Gastrocnemius medialis (tissue), 4 donors: Measurements from ENCODE around the gene RBKS. TPM values are rescaled to one million over a fixed set of nuclear protein-coding genes. Genes with fewer than 3 reads are reported as not detected.

ENCODE experiments used
- ATAC-seq, 2 donors: fragments of 150-250 bp; one replicate each; pipeline ENCODE4 v1.9.1; 2016
- DNase-seq, 2 donors: peaks; one replicate each; pipeline ENCODE4 v3.0.0-alpha.2; 2019
- H3K27ac ChIP-seq, 4 donors: fragments of 200-600 bp; sonication (generic); 1 replicate in 1 of 4; 2 replicates in 3 of 4; pipeline ENCODE4 v1.5.1; 2016 to 2018; ENCODE audit warnings: mild to moderate bottlenecking in 2 of 4, moderate library complexity in 1 of 4
- H3K27me3 ChIP-seq, 3 donors: fragments of 200-600 bp; sonication (generic) in 2 of 3; 1 replicate in 1 of 3; 2 replicates in 2 of 3; pipeline versions ENCODE4 v1.5.1 to v1.6.0; 2016 to 2019; ENCODE audit warnings: mild to moderate bottlenecking in 1 of 3, moderate library complexity in 1 of 3
- H3K36me3 ChIP-seq, 2 donors: fragments of 200-600 bp; sonication (generic) in 1 of 2; one replicate each; pipeline ENCODE4 v1.5.1; 2017 to 2018
- H3K4me1 ChIP-seq, 2 donors: fragments of 200-600 bp; sonication (generic) in 1 of 2; one replicate each; pipeline ENCODE4 v1.5.1; 2016 to 2017; ENCODE audit warnings: mild to moderate bottlenecking in 2 of 2
- H3K4me3 ChIP-seq, 4 donors: fragments of 200-600 bp; sonication (generic) in 3 of 4; 1 replicate in 1 of 4; 2 replicates in 3 of 4; pipeline ENCODE4 v1.5.1; 2016 to 2019; ENCODE audit warnings: mild to moderate bottlenecking in 2 of 4
- H3K9me3 ChIP-seq, 3 donors: fragments of 200-600 bp; sonication (generic) in 2 of 3; 1 replicate in 1 of 3; 2 replicates in 2 of 3; pipeline ENCODE4 v1.5.1; 2016 to 2019
- CTCF ChIP-seq, 5 experiments: fragments of 450-650 bp in 3 of 5; fragments of 200-600 bp in 2 of 5; sonication (generic) in 2 of 5; IDR thresholded peaks in 4 of 5; conservative IDR thresholded peaks in 1 of 5; 1 replicate in 4 of 5; 2 replicates in 1 of 5; pipeline ENCODE4 v1.5.1; 2016 to 2019; ENCODE audit warnings: antibody characterized with exemption in 5 of 5, mild to moderate bottlenecking in 3 of 5, moderate library complexity in 3 of 5
- POLR2A ChIP-seq, 2 donors: fragments of 450-650 bp; IDR thresholded peaks; one replicate each; pipeline ENCODE4 v1.6.1; 2017; ENCODE audit warnings: antibody characterized with exemption in 2 of 2, mild to moderate bottlenecking in 2 of 2, moderate library complexity in 2 of 2
- in situ Hi-C, 4 donors: fragments of 200-750 bp; cut with MboI; loops; one replicate each; pipeline versions ENCODE4 v1.15.0 to v1.8.0; 2017; ENCODE audit warnings: low sequenced_read_pairs in 4 of 4
- intact Hi-C: fragments of 100-400 bp; cut with DNase I; formaldehyde crosslinking; loops from one replicate; pipeline ENCODE4 v1.15.1; 2023; ENCODE audit warnings: low total_unique reads
- total RNA-seq, 4 donors: library from RNA; depleted of rRNA; stranded (reverse); fragments of >200 nt; gene quantifications; one replicate each; pipeline versions ENCODE4 v1.1.0 to v1.2.3, GENCODE V29; 2016

RBKS gene
- total RNA-seq, 4 donors from 2014 or later = 0.41 to 5.4 (median 3.0) TPM

DNA sequence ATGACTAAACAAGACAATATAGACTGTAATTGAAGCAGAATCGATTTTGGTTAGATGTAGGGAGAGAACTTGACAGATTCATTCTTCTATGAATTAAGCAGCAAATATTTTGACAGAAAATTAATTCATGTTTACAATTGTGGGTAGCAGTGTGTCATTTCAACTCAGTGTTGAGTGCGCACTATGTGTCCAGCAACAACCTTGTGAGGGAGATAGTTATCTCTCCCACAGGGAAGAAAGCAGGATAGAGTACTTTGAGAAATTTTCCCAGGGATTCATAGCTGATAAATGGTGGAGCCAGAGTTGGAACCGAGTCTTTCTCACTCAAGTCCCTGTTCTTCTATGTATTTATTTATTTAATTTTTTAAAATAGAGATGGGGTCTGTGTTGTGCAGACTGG is 113.5 kb downstream of the RBKS start:
- in situ Hi-C loops (no loop called here), intact Hi-C loops (loop anchor here (10.0 kb wide), 1 partner anchor 618 kb away; the partner anchor contains the start of gene FOSL2)
- no peaks in the 10 kb centered on the region for H3K27me3 ChIP-seq
- DNase-seq (no peak), ATAC-seq (no peak)
- peaks cover 68 to 87% of the 10 kb centered on the region in 2 donors for H3K4me1 ChIP-seq
- H3K9me3 ChIP-seq = no peaks in the 10 kb centered on the region
- H3K27ac ChIP-seq = peak overlapping the region; percentile 87 to 99 (median 92)
- peaks cover 0 to 23% of the 10 kb centered on the region in 2 donors for H3K36me3 ChIP-seq
- H3K4me3 ChIP-seq = no peak overlapping the region
- TF ChIP-seq CTCF (IDR thresholded peaks at IDR 0.05 in 4 of 5, conservative IDR thresholded peaks at IDR 0.05 in 1 of 5) = no peak
- no peak for TF ChIP-seq POLR2A (IDR thresholded peaks at IDR 0.05)

DNA sequence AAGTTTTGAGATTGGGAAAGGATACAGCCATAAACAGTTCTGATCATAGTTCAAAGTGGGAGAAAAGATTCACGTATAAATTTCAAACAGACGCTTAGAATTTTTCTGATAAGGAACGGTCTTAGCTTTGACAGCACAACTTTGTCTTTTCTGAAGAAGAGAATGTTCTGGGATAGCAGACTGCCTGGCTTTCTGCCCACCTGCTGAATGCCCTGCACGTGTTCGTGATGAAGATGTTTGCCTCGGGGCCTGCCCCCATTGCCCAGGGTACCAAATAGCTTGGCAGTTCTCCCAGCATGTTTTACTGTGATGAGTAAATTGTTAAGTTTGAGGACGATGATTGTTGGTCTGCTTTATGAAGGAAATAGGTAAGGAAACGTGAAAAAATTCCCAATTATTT is 114.1 kb downstream of the RBKS start:
- DNase-seq (peak; percentile 64 to 76), ATAC-seq (peak in 1 of 2 donors; percentile 36)
- in situ Hi-C loops (no loop called here), intact Hi-C loops (loop anchor here (10.0 kb wide), 1 partner anchor 619 kb away; the partner anchor contains the start of gene FOSL2)
- H3K4me1 ChIP-seq = peaks cover 64 to 83% of the 10 kb centered on the region in 2 donors
- no peaks in the 10 kb centered on the region for H3K9me3 ChIP-seq
- TF ChIP-seq CTCF (IDR thresholded peaks at IDR 0.05 in 4 of 5, conservative IDR thresholded peaks at IDR 0.05 in 1 of 5) (no peak), POLR2A (IDR thresholded peaks at IDR 0.05) (no peak)
- H3K27me3 ChIP-seq = no peaks in the 10 kb centered on the region
- H3K36me3 ChIP-seq = peaks cover 0 to 23% of the 10 kb centered on the region in 2 donors
- peak overlapping the region; percentile 87 to 99 (median 92) for H3K27ac ChIP-seq
- H3K4me3 ChIP-seq = no peak overlapping the region

DNA sequence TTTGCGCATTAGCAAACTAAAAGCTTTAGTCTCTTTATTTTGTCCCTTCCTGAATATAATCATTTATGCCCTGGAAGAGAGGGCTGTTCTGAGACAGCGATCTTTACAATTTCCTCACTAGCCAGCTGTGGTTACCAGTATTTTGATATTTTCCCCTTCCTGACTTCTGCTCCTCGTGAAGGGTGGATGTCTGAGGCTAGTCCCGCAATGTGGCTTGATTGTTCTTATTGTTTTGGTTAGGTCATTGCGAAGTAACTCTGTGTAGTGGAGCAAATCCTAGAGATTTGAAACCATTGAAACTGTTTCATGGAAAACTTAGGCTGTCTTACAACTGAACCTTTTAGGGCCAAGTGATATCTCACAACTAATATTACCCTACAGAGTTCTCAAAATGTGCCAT is 116.2 kb downstream of the RBKS start:
- in situ Hi-C loops = no loop called here
- Histone ChIP-seq H3K36me3 (peaks cover 0 to 14% of the 10 kb centered on the region in 2 donors), H3K4me3 (peak overlapping the region in 2 of 4 donors; percentile 66 to 89)

DNA sequence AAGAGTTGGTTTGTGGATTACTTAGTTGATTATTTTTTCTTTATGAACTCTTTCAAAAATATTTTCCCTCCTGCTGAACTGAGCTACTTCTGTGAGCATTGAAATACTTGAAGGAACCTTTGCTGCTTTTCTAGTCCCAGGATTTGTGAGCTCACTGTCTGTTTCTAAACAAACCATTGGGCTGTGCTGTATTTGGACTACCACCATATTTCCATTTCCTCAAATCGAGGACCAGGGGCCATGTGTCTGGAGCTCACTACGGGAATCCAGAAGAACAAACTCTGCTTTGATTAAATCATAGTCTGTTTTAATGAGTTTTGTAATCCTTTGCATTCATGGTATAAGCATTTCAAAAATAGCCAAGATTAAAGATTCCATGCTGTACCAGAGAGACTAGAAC is 117.4 kb downstream of the RBKS start:
- H3K27ac ChIP-seq = peak overlapping the region; percentile 87 to 99 (median 92)
- intact Hi-C loops = loop anchor here (5.0 to 10.0 kb wide), 2 partner anchors 51 to 622 kb away; partner anchors contain the start of gene FOSL2
- TF ChIP-seq CTCF (IDR thresholded peaks at IDR 0.05 in 4 of 5, conservative IDR thresholded peaks at IDR 0.05 in 1 of 5) (no peak), POLR2A (IDR thresholded peaks at IDR 0.05) (no peak)

More for the DNA sequence above, 116.2 kb downstream of the RBKS start:
- H3K27me3 ChIP-seq = no peaks in the 10 kb centered on the region
- intact Hi-C loops = loop anchor here (5.0 to 10.0 kb wide), 2 partner anchors 52 to 621 kb away; partner anchors contain the start of gene FOSL2
- H3K27ac ChIP-seq = peak overlapping the region; percentile 87 to 99 (median 92)
- H3K4me1 ChIP-seq = peaks cover 45 to 61% of the 10 kb centered on the region in 2 donors
- ATAC-seq (no peak), DNase-seq (no peak)
- no peak for TF ChIP-seq CTCF (IDR thresholded peaks at IDR 0.05 in 4 of 5, conservative IDR thresholded peaks at IDR 0.05 in 1 of 5)
- no peak for TF ChIP-seq POLR2A (IDR thresholded peaks at IDR 0.05)
- no peaks in the 10 kb centered on the region for H3K9me3 ChIP-seq

More for the DNA sequence above, 117.4 kb downstream of the RBKS start:
- H3K4me3 ChIP-seq = peak overlapping the region; percentile 66 to 98 (median 84)
- DNase-seq = no peak
- H3K4me1 ChIP-seq = peaks cover 45 to 51% of the 10 kb centered on the region in 2 donors
- no peaks in the 10 kb centered on the region for H3K27me3 ChIP-seq
- no peak for ATAC-seq
- in situ Hi-C loops = no loop called here
- peaks cover 0 to 14% of the 10 kb centered on the region in 2 donors for H3K36me3 ChIP-seq
- no peaks in the 10 kb centered on the region for H3K9me3 ChIP-seq
